ENCODE data around the gene GABRB3. TPM values are rescaled to one million over a fixed set of nuclear protein-coding genes. Genes with fewer than 3 reads are reported as not detected.

Gene GABRB3
- total RNA-seq, 4 donors from 2014 or later, result 15.0 to 46.7 (median 20.6) TPM

DNA sequence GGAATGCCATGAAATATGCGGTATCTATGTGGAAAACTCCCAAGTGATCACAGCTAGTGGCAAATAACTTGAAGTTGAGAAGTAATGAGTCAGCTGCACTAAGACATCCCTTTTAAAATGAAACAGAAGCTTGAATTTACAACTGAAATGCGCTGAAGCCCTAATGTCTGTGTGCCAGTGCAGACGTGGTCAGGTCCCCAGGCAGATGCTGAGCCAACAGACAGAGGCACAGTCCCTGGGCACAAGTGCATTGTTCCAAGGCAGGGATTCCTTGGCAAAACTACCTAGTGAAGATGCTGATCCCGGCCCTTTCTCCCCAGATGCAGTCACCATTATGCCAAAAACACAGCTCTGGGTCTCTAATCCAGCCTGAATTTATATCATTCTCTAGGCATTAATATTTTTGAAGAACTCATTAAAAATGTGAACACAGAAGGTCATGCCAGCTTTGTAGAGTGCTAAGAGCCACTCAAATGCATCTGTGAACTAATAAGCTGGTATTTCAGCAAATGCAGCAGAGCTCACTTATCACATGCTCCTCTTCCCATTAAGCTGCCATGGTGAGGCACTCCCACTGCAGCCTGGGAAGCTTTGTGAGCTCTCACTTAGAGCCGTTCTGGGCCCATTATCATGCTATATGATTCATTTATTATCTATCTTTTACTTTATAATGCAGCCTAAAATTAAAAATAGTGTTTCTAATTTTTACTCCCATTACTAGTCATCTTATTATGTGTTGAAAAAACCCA, 200.1 kb downstream of the GABRB3 start:
- Histone ChIP-seq H3K36me3 (no peaks in the 10 kb centered on the region), H3K4me1 (no peaks in the 10 kb centered on the region), H3K27me3 (no peaks in the 10 kb centered on the region), H3K9me3 (no peaks in the 10 kb centered on the region), H3K4me3 (replicated peaks in 1 of 3) (no peak overlapping the region), H3K27ac (no peak overlapping the region)
- 84 to 85% methylated on average over 5 of the region's 5 CpGs for WGBS, 2 donors
- no peak for DNase-seq
- intact Hi-C loops (cut with DNase I), result no loop called here
- no peak for TF ChIP-seq POLR2A (IDR thresholded peaks at IDR 0.05)
- no peak for TF ChIP-seq CTCF (IDR thresholded peaks at IDR 0.05)

DNA sequence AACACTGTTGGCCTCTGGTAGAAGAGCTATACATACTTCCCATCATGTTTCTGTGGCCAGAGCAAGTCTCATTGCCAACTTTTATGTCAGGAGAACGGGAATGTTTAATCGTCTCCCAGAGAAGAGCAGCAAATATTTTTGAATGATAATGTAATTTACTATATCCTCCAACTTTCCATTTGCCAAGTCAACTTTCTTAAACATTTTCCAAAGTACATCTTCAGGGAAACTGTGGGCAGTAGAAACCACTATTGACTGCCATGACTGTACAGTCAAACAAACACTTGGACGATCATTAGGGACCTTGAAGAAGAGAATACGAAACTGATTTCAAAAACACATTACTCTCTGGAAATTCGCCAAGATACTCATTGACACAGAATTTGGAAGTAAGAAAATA, 201.5 kb downstream of the GABRB3 start:
- no peak overlapping the region for H3K4me3 ChIP-seq (replicated peaks in 1 of 3)
- no peak overlapping the region for H3K27ac ChIP-seq
- no peaks in the 10 kb centered on the region for H3K9me3 ChIP-seq
- TF ChIP-seq CTCF (IDR thresholded peaks at IDR 0.05) (no peak), POLR2A (IDR thresholded peaks at IDR 0.05) (no peak)
- no peaks in the 10 kb centered on the region for H3K36me3 ChIP-seq
- H3K4me1 ChIP-seq, result no peaks in the 10 kb centered on the region
- intact Hi-C loops (cut with DNase I), result no loop called here
- H3K27me3 ChIP-seq, result no peaks in the 10 kb centered on the region
- no peak for DNase-seq
- 64 to 65% methylated on average over 5 of the region's 5 CpGs for WGBS, 2 donors

GRCh38 chr15:26565542-26565941, 207.3 kb downstream of the GABRB3 start:
- no peaks in the 10 kb centered on the region for H3K4me1 ChIP-seq
- H3K27ac ChIP-seq, result no peak overlapping the region
- TF ChIP-seq CTCF (IDR thresholded peaks at IDR 0.05), result no peak
- no peak for TF ChIP-seq POLR2A (IDR thresholded peaks at IDR 0.05)
- no peaks in the 10 kb centered on the region for H3K27me3 ChIP-seq
- H3K4me3 ChIP-seq (replicated peaks in 1 of 3), result no peak overlapping the region
- no peaks in the 10 kb centered on the region for H3K36me3 ChIP-seq
- 92 to 96% methylated on average over 6 of the region's 6 CpGs for WGBS, 2 donors
- intact Hi-C loops (cut with DNase I), result no loop called here
- no peak for DNase-seq
- no peaks in the 10 kb centered on the region for H3K9me3 ChIP-seq

- intact Hi-C loops (cut with DNase I), result no loop called here
- H3K27ac ChIP-seq, result no peak overlapping the region
- no peaks in the 10 kb centered on the region for H3K27me3 ChIP-seq
- TF ChIP-seq POLR2A (IDR thresholded peaks at IDR 0.05), result no peak
- no peak for DNase-seq
- no peaks in the 10 kb centered on the region for H3K36me3 ChIP-seq
- no peak overlapping the region for H3K4me3 ChIP-seq (replicated peaks in 1 of 3)
- WGBS, 2 donors, result 50 to 75% methylated on average over 3 to 6 of the region's 6 CpGs
- no peaks in the 10 kb centered on the region for H3K9me3 ChIP-seq
- no peaks in the 10 kb centered on the region for H3K4me1 ChIP-seq
Measured at GRCh38 chr15:26564361-26564760, 208.5 kb downstream of the GABRB3 start.

GRCh38 chr15:26562336-26562735, 210.5 kb downstream of the GABRB3 start:
- Histone ChIP-seq H3K36me3 (no peaks in the 10 kb centered on the region), H3K4me3 (replicated peaks in 1 of 3) (no peak overlapping the region), H3K27me3 (no peaks in the 10 kb centered on the region), H3K9me3 (no peaks in the 10 kb centered on the region), H3K4me1 (no peaks in the 10 kb centered on the region), H3K27ac (no peak overlapping the region)
- intact Hi-C loops (cut with DNase I), result no loop called here
- TF ChIP-seq CTCF (IDR thresholded peaks at IDR 0.05) (no peak), POLR2A (IDR thresholded peaks at IDR 0.05) (no peak)
- WGBS, 2 donors, result 90 to 100% methylated on average over 2 of the region's 2 CpGs
- DNase-seq, result no peak

Data from thyroid gland (tissue), 4 donors.